Adrenal gland (tissue), 5 donors: ENCODE measurements around the gene PCYT2.

Experiments
- CTCF ChIP-seq, 6 experiments: fragments of 450-650 bp in 4 of 6; fragments of 200-600 bp in 2 of 6; sonication (generic) in 1 of 6; IDR thresholded peaks; 1 replicate in 5 of 6; 2 replicates in 1 of 6; pipeline versions ENCODE4 v1.5.1 to v1.8.0; 2016 to 2021; ENCODE audit warnings: antibody characterized with exemption in 6 of 6, mild to moderate bottlenecking in 2 of 6, moderate library complexity in 1 of 6
- POLR2A ChIP-seq, 2 donors: fragments of 450-650 bp; IDR thresholded peaks; one replicate each; pipeline ENCODE4 v1.6.1; 2017; ENCODE audit warnings: antibody characterized with exemption in 2 of 2, mild to moderate bottlenecking in 2 of 2, moderate library complexity in 1 of 2
- donor health status: DM: no; HTN: no; CAD: no.

GRCh38 chr17:81911277-81911961 is at the start of gene PCYT2:
- TF ChIP-seq CTCF (IDR thresholded peaks at IDR 0.05) (peak in 1 of 6 experiments; percentile 14), POLR2A (IDR thresholded peaks at IDR 0.05) (peak in 1 of 2 donors; percentile 31)
